ENCODE results near the gene PASK.

- no peak for TF ChIP-seq CTCF (IDR thresholded peaks at IDR 0.05)
- TF ChIP-seq REST (IDR thresholded peaks at IDR 0.05; ENCODE audit: insufficient read depth in 1 of 2, low read depth in 2 of 2, low read length in 1 of 2): no peak
- TF ChIP-seq SIN3A (IDR thresholded peaks at IDR 0.05; ENCODE audit: borderline replicate concordance, insufficient read depth, low read depth, low read length): no peak
These were observed 10.8 kb downstream of the PASK start for GRCh38 chr2:241138471-241138870.
